Lung microvascular endothelial cell (primary cell): ENCODE data around the gene EGFLAM. TPM values are rescaled to one million over a fixed set of nuclear protein-coding genes. Genes with fewer than 3 reads are reported as not detected.

ENCODE experiments used
- DNase-seq, 2 donors: peaks; one replicate each; pipeline versions ENCODE4 v3.0.0 to v3.0.0-alpha.2; 2010; ENCODE audit warnings: low read depth in 2 of 2
- total RNA-seq: library from RNA; depleted of rRNA; stranded (reverse); fragments of >200 nt; gene quantifications from 2 replicates; pipeline ENCODE4 v1.2.1, GENCODE V29; 2014

Gene EGFLAM
- total RNA-seq, result 0.20 and 0.22 TPM in 2 replicates

DNA sequence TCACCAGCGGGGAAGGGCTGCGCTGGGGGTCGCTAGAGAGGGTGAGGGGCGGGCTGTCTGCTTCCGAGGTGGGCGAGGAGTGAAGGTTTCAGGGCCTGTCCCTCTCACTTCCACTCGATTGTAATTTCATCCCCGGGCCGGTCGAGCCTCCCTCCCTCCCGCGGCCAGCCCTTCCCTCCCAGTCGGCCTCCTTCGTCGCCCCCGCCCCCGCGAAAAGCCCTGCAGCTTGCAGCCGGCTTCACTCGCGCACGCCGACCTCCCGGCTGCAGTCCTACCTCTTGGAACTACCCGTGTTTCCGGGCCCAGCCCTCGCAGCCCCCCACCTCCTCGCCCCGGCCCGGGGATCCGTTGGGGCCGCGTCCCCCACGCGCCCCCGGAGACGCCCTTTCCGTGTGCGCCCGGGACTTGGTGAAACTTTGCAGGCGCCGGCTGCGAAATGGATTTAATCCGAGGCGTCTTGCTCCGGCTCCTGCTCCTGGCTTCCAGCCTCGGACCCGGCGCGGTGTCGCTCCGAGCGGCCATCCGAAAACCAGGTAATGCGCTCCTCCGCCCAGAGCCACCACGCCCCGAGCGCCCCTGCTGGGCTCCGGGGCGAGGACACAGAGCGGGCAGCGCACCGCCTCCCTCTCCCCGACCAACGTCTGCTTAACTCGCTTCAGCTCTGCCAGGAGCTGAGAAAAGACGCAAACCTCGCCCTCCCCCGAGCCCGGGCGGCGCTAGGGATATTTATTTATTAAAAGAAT lies at the start of gene EGFLAM:
Gene EGFLAM, plus strand, starts transcription at position 241 of the 743 bp plus-strand sequence. Its CDS starts 196 bp downstream, at position 437.
- DNase-seq, result peak in 1 of 2 donors; percentile 4

DNA sequence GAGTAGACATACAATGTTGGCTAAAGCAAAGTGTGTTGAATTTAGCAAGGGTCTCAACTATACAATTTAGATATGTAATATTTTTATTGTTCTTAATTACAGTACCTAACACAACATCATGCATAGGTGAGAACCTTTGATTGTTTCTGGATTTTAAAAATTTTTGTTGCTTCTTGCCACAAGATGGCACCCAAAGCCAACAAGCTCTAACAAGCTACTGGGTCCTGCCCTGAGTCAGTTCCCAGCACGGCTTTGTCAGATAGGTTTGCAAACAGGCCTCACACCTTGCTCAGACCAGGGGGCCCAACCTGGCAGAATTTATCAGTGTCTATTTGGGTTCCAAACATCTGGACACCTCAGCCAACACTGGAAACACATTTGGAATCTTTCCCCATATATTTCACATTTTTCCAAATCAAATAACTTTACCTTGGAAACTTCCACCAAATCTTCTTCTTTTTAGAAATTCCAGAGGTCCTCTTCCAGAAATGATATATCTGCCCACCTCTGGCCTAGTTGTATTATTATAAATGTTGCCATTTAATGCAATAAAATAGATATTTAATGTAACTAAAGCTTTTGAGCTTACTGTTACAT lies 49.5 kb upstream of the EGFLAM start:
- peak; percentile 44 to 64 for DNase-seq

DNA sequence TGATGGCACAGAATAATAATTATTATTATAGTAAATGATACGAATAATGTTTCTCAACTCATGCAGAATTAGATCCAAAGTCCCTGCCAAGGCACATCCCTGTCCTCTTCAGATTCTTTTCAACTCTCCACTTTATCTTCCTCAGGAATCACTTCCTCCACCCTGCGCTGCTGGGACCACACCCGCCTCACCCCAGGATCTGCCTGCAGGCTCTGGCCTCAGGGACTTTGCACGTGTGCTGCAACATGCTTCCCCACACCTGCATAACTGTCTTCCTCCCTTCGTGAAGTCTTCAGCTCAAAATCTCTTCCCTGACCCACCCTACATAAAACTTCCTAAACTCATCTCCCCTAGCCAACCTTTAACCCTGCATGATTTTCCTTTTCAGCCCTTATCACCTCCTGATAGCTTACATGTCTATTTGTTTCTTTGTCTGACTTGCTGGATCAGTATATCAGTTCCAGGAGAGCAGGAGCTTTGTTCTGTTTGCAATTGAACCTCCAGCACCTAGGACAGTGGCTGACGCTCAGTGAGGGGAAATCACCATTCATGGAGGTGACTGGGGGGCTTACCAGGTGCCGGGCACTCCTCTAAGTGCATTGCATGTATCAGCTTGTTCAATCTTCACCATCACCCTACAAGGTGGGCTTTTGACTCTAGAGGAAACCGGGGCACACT lies 47.5 kb upstream of the EGFLAM start:
- no peak for DNase-seq

DNA sequence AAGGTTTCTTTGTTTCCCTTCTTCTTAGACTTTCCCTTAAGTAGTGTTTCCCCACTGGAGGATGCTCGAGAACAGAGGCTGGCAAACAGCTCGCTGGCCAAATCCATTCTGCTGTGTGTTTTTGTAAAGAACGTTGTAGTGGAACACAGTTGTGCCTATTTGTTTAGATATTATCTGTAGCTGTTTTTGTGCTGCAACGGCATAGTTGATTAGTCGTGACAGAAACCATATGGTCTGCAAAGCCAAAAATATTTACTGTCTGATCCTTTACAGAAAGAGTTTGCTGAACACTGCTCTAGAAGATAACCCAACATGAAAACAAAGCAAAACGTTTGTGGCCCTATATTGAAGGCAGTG lies 47.0 kb upstream of the EGFLAM start:
- no peak for DNase-seq

DNA sequence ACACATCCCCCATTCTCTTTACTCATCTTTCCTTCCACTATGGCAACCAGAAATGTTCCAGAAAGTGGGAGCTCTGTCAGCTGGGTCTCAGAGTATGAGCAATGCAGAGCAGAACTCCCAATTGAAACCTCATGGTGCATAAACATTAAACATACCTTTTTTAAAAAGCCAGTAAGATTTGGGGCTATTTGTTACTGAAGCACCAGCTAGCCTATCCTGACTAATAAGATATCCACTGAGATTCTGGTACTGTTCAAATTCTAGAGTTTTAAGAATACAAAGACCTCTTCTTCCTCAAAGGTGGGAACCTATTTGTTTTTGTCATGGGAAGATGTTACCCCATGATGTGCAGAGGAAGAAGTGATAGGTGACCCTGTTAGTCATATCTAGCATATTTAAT lies 46.1 kb upstream of the EGFLAM start:
- DNase-seq, result no peak

DNA sequence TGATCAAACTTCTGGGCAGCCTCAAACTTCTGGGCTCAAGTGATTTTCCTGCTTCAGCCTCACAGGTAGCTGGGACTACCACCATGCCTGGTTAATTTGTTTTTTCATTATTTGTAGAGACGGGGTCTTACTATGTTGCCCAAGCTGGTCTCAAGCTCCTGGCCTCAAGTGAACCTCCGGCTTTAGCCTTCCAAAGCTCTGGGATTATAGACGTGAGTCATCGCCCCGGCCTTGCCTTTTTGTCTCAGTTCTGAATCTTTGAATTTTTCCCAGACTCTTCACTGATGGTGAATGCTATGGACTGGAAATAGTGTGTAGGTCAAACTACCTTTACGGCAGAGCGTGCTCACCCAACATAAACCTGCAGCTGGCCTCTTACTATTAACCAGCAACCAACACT lies 32.3 kb upstream of the EGFLAM start:
- DNase-seq, result no peak

DNA sequence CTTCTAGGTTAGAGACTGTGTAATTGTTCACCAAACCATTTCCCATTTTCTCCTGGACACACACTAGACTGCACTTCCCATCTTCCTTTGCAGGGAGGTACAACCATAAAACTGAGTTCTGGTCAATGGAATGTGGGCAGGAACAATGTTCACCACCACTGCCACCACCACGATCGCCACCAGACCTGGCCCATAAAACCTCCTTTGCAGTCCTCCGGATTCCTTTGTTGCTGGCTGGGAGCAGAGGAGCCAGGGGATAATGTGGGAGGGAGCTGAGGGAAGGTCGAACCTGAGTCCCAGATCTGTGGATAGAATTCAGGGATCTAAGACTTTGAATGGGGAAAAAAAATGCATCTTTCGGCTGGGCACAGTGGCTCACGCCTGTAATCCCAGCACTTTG lies 29.4 kb upstream of the EGFLAM start:
- DNase-seq, result no peak

DNA sequence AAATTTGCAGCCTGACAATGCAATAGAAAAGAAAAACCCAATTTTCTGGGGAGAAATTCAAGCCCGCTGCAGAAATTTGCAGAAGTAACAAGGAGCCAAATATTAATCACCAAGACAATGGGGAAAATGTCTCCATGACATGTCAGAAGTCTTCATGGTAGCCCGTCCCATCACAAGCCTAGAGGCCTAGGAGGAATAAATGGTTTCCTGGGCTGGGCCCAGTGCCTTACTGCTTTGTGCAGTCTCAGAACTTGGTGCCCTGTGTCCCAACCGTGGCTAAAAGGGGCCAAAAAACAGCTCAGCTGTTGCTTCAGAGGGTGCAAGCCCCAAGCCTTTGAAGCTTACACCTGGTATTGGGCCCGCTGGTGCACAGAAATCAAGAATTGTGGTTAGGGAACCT lies 23.6 kb upstream of the EGFLAM start:
- DNase-seq, result no peak

DNA sequence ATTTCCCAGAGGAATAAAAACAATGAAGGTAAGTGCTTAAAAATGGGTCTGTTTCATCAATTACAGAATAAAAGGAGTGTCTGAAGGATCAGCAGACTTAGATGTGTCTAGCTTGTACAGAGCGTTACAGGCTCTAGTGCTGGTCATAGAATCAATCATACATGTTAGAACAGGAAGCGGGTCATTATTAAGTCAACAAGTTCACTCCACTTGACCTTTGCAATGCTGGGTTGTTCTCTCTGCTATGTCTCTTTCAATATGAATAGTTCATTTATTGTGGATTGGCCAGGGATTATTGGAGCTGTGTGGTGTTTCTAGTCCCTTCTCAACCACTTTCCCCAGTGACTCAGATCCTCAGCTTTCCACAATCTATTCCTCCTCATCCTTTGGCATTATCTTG lies 20.7 kb upstream of the EGFLAM start:
- no peak for DNase-seq

DNA sequence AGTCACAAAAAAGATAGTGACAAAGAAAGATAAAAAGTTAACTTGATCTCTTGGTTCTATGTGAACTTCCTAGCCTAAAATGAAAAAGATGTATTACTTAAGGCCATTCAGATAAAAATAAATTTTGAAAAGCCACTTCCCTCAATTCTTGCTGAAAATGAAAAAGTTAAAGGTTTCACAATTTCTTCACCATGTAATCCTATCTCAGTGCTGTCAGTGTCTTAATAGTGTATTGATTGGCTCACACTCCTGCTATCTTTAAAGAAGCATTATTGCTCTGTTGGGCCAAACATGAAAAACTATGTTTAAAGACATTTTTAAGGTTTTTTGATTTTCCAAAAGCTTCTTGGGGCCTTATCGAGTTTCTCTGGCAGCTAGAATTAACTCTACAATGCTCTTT lies 18.1 kb upstream of the EGFLAM start:
- DNase-seq, result no peak

DNA sequence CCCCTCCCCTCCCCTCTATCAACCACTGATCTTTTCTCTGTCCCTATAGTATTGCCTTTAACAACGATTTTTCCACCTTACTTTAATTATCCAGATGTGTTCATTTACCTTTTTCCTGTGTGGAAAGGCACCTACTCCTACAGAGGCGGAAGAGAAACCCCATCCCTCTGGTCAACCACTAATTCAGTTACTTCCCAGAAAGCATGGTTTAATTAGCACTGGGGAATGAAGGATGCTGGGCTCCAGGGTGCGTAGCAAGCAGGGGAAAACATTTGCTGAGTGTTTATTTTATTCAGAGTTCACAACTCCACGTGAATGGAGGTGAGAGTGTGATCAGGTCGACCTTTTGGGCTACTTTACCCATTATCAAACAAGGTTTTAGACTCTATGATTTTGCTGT lies 16.7 kb upstream of the EGFLAM start:
- no peak for DNase-seq

DNA sequence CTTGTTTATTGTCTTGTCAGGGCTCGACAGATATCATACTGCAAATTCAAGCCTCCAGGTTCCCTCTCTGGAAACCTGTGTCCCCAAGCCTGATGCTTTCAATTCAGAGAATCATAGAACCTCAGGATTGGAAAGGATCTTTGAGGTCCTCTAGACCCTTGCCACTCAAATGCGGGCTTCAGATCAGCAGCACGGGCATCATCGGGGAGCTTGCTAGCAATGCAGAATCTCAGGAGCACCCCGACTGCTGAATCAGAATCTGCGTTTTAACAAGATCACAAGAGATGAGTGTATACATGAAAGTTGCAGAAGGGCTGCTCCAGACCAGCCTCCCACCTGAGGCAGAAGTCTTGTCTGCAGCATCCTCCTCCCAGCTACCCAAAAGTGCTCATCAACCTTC lies 13.1 kb upstream of the EGFLAM start:
- DNase-seq, result no peak

DNA sequence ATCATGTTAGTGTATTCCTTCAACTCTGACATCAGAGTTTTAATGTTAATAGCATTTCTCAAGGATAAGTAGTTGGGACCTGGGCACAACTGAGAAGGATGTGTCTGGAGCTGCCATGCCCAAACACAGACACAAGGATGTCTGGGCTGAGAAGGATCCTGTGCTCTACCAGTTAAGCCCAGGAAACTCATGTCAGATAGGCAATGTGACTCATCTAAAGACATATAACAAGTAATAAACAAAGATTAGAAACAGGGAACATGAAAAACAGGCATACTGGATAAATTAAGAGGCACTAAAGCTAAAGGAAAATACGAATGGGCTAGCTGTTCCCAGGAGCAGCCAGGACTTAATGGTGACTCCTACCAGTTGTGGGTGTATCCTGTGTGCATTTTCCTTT lies 9.1 kb upstream of the EGFLAM start:
- no peak for DNase-seq

DNA sequence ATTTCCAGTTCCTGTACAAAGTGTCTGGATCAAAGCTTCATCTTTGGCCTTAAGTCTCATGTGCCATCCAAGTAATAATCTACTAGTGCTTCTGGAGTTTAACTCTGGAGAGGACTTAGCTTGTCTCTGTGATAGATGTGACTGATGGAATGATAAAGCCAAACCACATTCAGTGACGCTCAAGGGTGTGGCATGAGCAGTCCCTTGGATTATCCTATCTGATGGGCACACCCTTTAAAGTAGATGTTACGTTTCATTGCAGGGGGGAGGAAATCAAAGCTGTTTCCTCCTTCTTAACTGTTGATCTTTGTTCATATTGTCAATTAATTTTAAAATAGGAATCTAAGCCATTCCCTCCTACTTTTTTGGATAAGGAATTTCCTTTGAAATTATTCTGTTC lies 8.5 kb upstream of the EGFLAM start:
- DNase-seq, result no peak

DNA sequence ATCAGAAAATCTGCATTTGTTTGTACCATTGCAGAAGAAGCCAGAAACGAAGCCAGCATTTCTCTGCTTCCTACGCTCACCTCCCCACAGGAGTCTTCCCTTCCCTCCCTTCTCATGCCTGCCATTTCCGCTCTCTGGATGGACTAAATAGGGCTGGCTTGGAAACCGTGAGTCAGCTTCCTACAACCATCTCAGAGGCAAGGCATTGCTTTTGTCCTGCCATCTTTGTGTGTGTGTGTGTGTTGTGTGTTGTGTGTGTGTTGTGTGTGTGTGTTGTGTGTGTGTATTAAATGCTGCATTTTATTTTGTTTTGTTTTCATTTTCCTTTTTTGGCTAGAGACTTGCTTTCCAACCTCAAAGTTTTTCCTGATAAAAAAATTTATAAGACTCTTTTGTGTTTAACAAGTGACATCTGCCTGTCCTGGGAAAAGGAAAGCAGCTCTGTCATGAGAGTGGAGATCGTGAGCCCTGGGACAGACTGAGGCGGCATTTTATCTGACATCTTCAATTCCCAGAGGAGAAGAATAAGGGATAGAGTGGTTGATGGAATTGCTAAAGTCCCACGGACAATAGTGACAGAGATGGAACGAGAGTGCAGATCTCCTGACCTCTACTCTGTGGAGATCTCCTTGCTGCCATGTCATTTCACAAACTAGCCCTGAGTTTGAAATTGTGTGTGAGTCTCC lies 7.5 kb upstream of the EGFLAM start:
- peak in 1 of 2 donors; percentile 28 for DNase-seq

DNA sequence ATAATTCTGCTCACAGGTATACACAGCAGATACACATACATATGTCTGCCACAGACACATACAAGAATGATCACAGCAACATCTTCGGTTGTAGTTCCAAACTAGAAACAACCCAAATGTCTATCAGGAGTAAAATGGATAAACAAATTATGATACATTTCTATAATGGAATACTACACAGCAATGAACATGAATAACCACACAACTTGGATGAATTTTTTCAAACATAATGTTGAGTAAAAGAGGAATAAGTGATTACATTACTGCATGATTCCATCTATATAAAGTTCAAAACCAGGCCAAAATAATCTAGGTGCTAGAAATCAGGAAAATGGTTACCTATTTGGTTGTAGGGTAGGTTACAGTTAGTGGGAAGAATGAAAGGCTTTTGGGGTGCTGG lies 4.6 kb upstream of the EGFLAM start:
- no peak for DNase-seq

DNA sequence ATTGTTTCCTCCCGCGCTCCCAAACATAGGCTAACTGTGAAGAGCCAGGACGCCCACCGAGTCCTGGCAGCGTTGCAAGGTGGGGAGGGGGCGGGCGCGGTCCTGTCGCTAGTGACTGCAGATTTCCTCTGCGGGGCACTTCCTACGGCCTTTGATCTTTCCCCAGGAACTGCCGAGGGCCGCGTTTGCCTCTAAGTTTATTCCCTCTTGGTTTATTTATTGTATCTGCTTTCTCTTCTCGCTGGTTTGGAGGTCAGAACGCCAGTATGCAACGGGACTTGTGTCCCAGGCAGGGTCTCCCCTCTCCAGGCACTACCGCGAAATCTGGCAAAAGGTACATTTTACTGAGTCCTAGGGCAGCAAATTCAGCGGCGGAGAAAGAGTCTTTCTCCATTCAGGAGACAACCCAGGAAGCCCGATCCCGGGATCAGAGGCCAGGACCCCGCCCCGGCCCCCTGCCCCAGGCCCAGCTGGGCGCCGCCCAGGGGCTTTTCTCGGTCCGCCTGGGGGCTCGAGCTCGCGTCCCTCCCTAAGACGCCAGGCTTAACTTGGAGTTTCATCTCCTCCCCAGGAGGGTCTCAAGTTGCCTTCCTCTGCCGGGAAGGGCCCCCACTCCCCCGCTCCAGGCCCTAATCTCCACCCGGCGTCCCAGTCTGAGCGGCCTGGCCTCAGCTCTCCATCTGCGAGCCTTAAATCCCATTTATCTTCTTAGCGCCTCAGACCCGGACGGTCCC lies 884 bp upstream of the EGFLAM start:
- no peak for DNase-seq

DNA sequence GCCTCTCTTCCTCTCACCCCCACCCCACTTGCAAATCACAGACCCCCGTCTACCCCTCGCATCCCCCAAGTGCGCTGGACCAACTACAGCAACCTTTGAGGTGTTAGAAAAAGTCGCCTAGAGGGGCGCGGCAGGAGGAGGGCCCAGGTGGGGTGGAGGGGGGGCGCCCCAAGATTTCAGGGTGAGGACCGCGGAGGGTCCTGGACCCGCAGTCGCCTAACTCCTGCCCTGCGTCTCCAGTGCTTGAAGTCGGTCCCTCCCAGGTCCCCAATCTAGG lies 379 bp upstream of the EGFLAM start:
- DNase-seq, result no peak

DNA sequence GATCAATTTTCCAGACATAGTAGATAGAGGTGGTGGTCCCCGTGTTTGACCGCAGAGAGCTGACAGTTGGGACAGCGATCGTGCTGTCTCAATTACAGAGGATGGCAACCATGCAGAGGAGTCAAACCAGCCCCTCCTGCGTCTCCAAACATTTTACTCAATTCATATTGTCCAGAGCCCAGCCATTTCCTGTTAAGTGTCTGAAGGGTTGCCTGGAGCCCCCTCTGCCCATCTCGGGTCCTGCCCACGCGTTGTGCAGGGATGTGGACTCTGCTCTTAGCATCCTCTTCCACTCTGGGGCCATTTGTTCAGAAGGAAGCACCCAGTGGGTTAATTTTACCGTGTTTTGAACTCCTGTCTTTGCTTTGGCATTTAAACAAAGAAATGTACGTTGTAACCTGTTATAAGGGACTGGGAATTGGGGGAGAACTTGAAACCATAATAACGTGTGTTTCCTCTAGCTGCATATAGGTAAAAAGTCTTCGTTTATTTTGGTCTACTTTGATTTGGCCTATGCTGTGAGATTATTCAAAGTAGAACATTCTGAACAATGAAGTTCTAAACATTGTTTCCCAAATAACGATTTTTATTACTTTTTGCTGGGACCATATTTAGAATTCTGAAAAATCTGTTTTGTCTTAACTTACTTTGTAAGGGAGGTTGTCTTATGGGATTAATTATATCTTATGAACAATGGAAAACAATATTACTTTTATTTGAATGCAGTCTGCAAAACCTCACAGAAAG lies 876 bp downstream of the EGFLAM start:
- DNase-seq, result no peak

DNA sequence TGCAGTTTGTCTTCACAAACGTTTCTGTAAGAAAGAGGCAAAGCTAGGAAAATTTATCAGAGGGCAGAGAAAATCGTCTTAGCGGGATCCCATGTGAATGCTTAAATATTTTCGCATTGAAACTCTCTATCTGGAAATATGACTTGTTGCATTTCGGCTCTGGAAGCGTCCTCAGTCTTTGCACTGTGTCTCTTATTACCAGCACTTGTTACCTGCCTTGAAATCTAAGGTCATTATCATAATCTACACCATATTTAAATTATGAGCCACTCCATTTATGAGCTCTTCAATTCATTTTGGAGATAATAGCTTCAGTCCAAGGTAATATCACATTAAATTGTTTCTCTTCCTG lies 1.4 kb downstream of the EGFLAM start:
- DNase-seq, result no peak

DNA sequence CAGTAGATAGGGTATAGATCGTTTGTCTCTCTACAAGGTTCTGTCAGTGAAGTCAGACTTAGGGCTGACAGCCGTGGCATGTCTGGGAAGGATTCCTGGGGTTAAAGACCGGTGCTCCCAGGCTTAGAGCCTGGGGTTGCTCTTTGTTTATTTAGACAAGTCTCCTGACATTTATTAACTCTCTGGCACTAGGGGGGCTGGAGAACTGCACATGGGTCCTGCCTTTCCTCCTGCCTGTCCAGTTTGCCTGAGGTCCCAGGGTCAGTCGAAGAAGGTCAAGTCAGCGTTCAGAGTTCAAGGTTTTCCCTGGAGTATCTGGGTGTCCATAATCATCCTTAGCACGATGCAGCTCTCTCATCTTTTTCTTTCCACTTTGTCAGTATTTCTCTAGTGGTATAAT lies 5.6 kb downstream of the EGFLAM start:
- DNase-seq, result no peak
